HepG2 (cell line): ENCODE data around the gene CNKSR3. TPM values are rescaled to one million over a fixed set of nuclear protein-coding genes. Genes with fewer than 3 reads are reported as not detected.

Source experiments
- CCDC6 ChIP-seq: sonication (generic); formaldehyde crosslinking; IDR thresholded peaks from 2 replicates; pipeline ENCODE4 v1.8.1; 2022; ENCODE audit warnings: mild to moderate bottlenecking, missing genetic modification reagents, moderate library complexity
- HDAC1 ChIP-seq: sonication (generic); formaldehyde crosslinking; IDR thresholded peaks from 2 replicates; pipeline ENCODE4 v1.5.1; 2020; ENCODE audit warnings: mild to moderate bottlenecking, missing genetic modification reagents
- HDAC6 ChIP-seq: fragments of 200-600 bp; sonication (generic); IDR thresholded peaks from 2 replicates; pipeline ENCODE4 v1.7.0; 2017; ENCODE audit warnings: mild to moderate bottlenecking, antibody characterized with exemption, low read length, low read depth
- IKZF4 ChIP-seq: sonication (generic); formaldehyde crosslinking; IDR thresholded peaks from 2 replicates; pipeline ENCODE4 v1.5.1; 2020; ENCODE audit warnings: borderline replicate concordance, mild to moderate bottlenecking, low read depth, missing genetic modification reagents; ENCODE audit errors: not compliant biosample characterization
- IKZF5 ChIP-seq: IDR thresholded peaks from 2 replicates; pipeline ENCODE4 v1.6.1; 2018; ENCODE audit warnings: missing genetic modification reagents, mild to moderate bottlenecking, missing compliant biosample characterization
- KDM5B ChIP-seq: sonication (generic); formaldehyde crosslinking; IDR thresholded peaks from 2 replicates; pipeline ENCODE4 v1.4.0; 2020; ENCODE audit warnings: missing genetic modification reagents, mild to moderate bottlenecking, borderline replicate concordance
- LCORL ChIP-seq, 2 experiments: fragments of 450-650 bp in 1 of 2; sonication (generic) in 1 of 2; formaldehyde crosslinking in 1 of 2; IDR thresholded peaks; 2 replicates each; pipeline versions ENCODE4 v1.5.0 to v1.6.1; 2017 to 2020; ENCODE audit warnings: antibody characterized with exemption in 1 of 2, missing genetic modification reagents in 1 of 2
- MEF2D ChIP-seq: sonication (generic); formaldehyde crosslinking; IDR thresholded peaks from 2 replicates; pipeline ENCODE4 v1.5.1; 2020; ENCODE audit warnings: mild to moderate bottlenecking, missing genetic modification reagents
- MIXL1 ChIP-seq: IDR thresholded peaks from 2 replicates; pipeline ENCODE4 v1.6.1; 2016
- MTERF4 ChIP-seq: sonication (generic); formaldehyde crosslinking; IDR thresholded peaks from 2 replicates; pipeline ENCODE4 v1.8.0; 2023; ENCODE audit warnings: mild to moderate bottlenecking, missing genetic modification reagents
- NR2F6 ChIP-seq, 2 experiments: IDR thresholded peaks; 2 replicates each; pipeline ENCODE4 v1.6.1; 2016; ENCODE audit warnings: antibody characterized with exemption in 1 of 2, mild to moderate bottlenecking in 1 of 2
- RFX3 ChIP-seq: IDR thresholded peaks from 2 replicates; pipeline ENCODE4 v1.6.1; 2016; ENCODE audit warnings: missing biosample characterization, missing genetic modification reagents
- SOX6 ChIP-seq, 2 experiments: fragments of 450-650 bp in 1 of 2; sonication (generic) in 1 of 2; formaldehyde crosslinking in 1 of 2; IDR thresholded peaks; 2 replicates each; pipeline versions ENCODE4 v1.4.0 to v1.6.1; 2017 to 2020; ENCODE audit warnings: antibody characterized with exemption in 1 of 2, mild to moderate bottlenecking in 1 of 2, missing genetic modification reagents in 1 of 2
- SRF ChIP-seq: IDR thresholded peaks from 2 replicates; pipeline ENCODE4 v1.6.1; 2011; ENCODE audit warnings: mild to moderate bottlenecking, low read depth, low read length, moderate library complexity
- ZGPAT ChIP-seq: IDR thresholded peaks from 2 replicates; pipeline ENCODE4 v1.6.1; 2016; ENCODE audit warnings: mild to moderate bottlenecking
- ZMYM3 ChIP-seq: sonication (generic); formaldehyde crosslinking; IDR thresholded peaks from 2 replicates; pipeline ENCODE4 v1.5.1; 2020; ENCODE audit warnings: mild to moderate bottlenecking, missing genetic modification reagents
- ZNF34 ChIP-seq: sonication (generic); formaldehyde crosslinking; IDR thresholded peaks from 2 replicates; pipeline ENCODE4 v1.4.0; 2020; ENCODE audit warnings: mild to moderate bottlenecking, missing genetic modification reagents, borderline replicate concordance
- ZNF574 ChIP-seq: sonication (generic); formaldehyde crosslinking; IDR thresholded peaks from 2 replicates; pipeline ENCODE4 v1.4.0; 2020; ENCODE audit warnings: missing genetic modification reagents
- ZNF580 ChIP-seq: IDR thresholded peaks from 2 replicates; pipeline ENCODE4 v1.6.1; 2016; ENCODE audit warnings: low read depth, borderline replicate concordance
- ZNF781 ChIP-seq: sonication (generic); formaldehyde crosslinking; IDR thresholded peaks from 2 replicates; pipeline ENCODE4 v1.5.1; 2020; ENCODE audit warnings: borderline replicate concordance, mild to moderate bottlenecking, missing genetic modification reagents; ENCODE audit errors: not compliant biosample characterization
- ZNF883 ChIP-seq: sonication (generic); formaldehyde crosslinking; IDR thresholded peaks from 2 replicates; pipeline ENCODE4 v1.5.1; 2020; ENCODE audit warnings: mild to moderate bottlenecking, missing genetic modification reagents; ENCODE audit errors: not compliant biosample characterization
- polyA plus RNA-seq, 8 experiments: library from polyadenylated mRNA; depleted of rRNA in 3 of 8; stranded (reverse) in 7 of 8; unstranded in 1 of 8; fragments of >200 nt; fragmentation: Illumina TruSeq in 4 of 8; extraction: Trizol in 4 of 8; gene quantifications; 2 replicates each; pipeline versions ENCODE4 v1.2.1 to v1.2.3, GENCODE V29; 2011 to 2016; ENCODE audit warnings: low read depth in 4 of 8, missing spikeins in 1 of 8, mixed read lengths in 1 of 8; ENCODE audit not compliant: insufficient read depth in 1 of 8
- total RNA-seq, 5 experiments: library from RNA; depleted of rRNA; stranded (reverse); fragments of >200 nt; fragmentation: Illumina TruSeq; extraction: Trizol; gene quantifications; 2 replicates each; pipeline ENCODE4 v1.2.3, GENCODE V29; 2016; ENCODE audit warnings: low read depth in 1 of 5

CNKSR3 gene
- total and polyA plus RNA-seq, 2 of the 13 experiments (the other 11 are each of a cell fraction or from before 2014, with no cell fraction given), result 9.2 to 38.6 TPM

GRCh38 chr6:154460306-154461071 is 50.0 kb downstream of the CNKSR3 start (continued):
- TF ChIP-seq MTERF4 (0 out of 2 replicates have a peak, but pooled peaks have one; percentile 24), ZNF574 (CRISPR knock-in tag) (no peak), HDAC1 (peak; percentile 62), HDAC6 (no peak), IKZF5 (CRISPR knock-in tag) (peak; percentile 66), MEF2D (CRISPR knock-in tag) (peak; percentile 98), SRF (peak; percentile 26; the same call in 1 of the 2 replicates), ZNF883 (CRISPR knock-in tag) (no peak), IKZF4 (CRISPR knock-in tag) (no peak), MIXL1 (CRISPR knock-in tag) (peak; percentile 94), ZGPAT (CRISPR knock-in tag) (peak; percentile 63; the same call in 1 of the 2 replicates), NR2F6 (IDR thresholded peaks at IDR 0.05) (peak; percentile 48), NR2F6 (CRISPR knock-in tag; IDR thresholded peaks at IDR 0.05) (peak; percentile 68; the same call in 1 of the 2 replicates), ZNF34 (CRISPR knock-in tag) (no peak), ZNF580 (CRISPR knock-in tag) (peak; percentile 71; the same call in 1 of the 2 replicates), ZNF781 (CRISPR knock-in tag) (peak; percentile 33), RFX3 (CRISPR knock-in tag) (peak; percentile 12; the same call in 1 of the 2 replicates), ZMYM3 (CRISPR knock-in tag) (peak; percentile 54; the same call in 1 of the 2 replicates), SOX6 (IDR thresholded peaks at IDR 0.05) (no peak), SOX6 (CRISPR knock-in tag; IDR thresholded peaks at IDR 0.05) (peak; percentile 99), CCDC6 (peak; percentile 80; the same call in 1 of the 2 replicates), LCORL (IDR thresholded peaks at IDR 0.05) (peak; percentile 84), LCORL (CRISPR knock-in tag; IDR thresholded peaks at IDR 0.05) (peak; percentile 97), KDM5B (CRISPR knock-in tag) (0 out of 2 replicates have a peak, but pooled peaks have one; percentile 28)
